BE2C (cell line): Measurements from ENCODE around the gene SLC4A5.

ENCODE experiments used
- DNase-seq: peaks from one replicate; pipeline ENCODE4 v3.0.0-alpha.2; 2020
- H3K27me3 ChIP-seq: fragments of 250-450 bp; sonication (Bioruptor Pico); 2 replicates; pipeline ENCODE4 v1.5.1; 2020; ENCODE audit warnings: mild to moderate bottlenecking
- H3K36me3 ChIP-seq: fragments of 250-450 bp; sonication (Bioruptor Pico); 2 replicates; pipeline ENCODE4 v1.5.1; 2020; ENCODE audit warnings: mild to moderate bottlenecking
- H3K4me1 ChIP-seq: fragments of 250-450 bp; sonication (Bioruptor Pico); 2 replicates; pipeline ENCODE4 v1.5.1; 2020
- H3K4me3 ChIP-seq: 2 replicates; pipeline ENCODE4 v1.5.1; 2011; ENCODE audit warnings: low read depth, low read length
- H3K9me3 ChIP-seq: fragments of 250-450 bp; sonication (Bioruptor Pico); 2 replicates; pipeline ENCODE4 v1.5.1; 2020
- CTCF ChIP-seq: IDR thresholded peaks from 2 replicates; pipeline ENCODE4 v1.5.1; 2012; ENCODE audit warnings: mild to moderate bottlenecking, low read depth, low read length

The SLC4A5 gene

GRCh38 chr2:74327627-74328026 lies 15.6 kb downstream of the SLC4A5 start:
- no peak for DNase-seq
- no peak for TF ChIP-seq CTCF
- no peak overlapping the region for H3K4me3 ChIP-seq
- H3K36me3 ChIP-seq: no peaks in the 10 kb centered on the region
- H3K4me1 ChIP-seq: no peaks in the 10 kb centered on the region
- H3K9me3 ChIP-seq: no peaks in the 10 kb centered on the region
- H3K27me3 ChIP-seq: no peaks in the 10 kb centered on the region

- TF ChIP-seq CTCF: no peak
- no peaks in the 10 kb centered on the region for H3K9me3 ChIP-seq
- no peak overlapping the region for H3K4me3 ChIP-seq
- no peak for DNase-seq
- H3K27me3 ChIP-seq: no peaks in the 10 kb centered on the region
- no peaks in the 10 kb centered on the region for H3K4me1 ChIP-seq
- H3K36me3 ChIP-seq: no peaks in the 10 kb centered on the region
These were observed 16.0 kb downstream of the SLC4A5 start for GRCh38 chr2:74327199-74327598.

- TF ChIP-seq CTCF: no peak
- H3K36me3 ChIP-seq: no peaks in the 10 kb centered on the region
- no peak for DNase-seq
- no peaks in the 10 kb centered on the region for H3K27me3 ChIP-seq
- H3K4me1 ChIP-seq: no peaks in the 10 kb centered on the region
- H3K4me3 ChIP-seq: no peak overlapping the region
- no peaks in the 10 kb centered on the region for H3K9me3 ChIP-seq
These were observed 17.4 kb downstream of the SLC4A5 start for GRCh38 chr2:74325815-74326214.

- H3K36me3 ChIP-seq: no peaks in the 10 kb centered on the region
- H3K27me3 ChIP-seq: no peaks in the 10 kb centered on the region
- DNase-seq: no peak
- H3K9me3 ChIP-seq: no peaks in the 10 kb centered on the region
- no peaks in the 10 kb centered on the region for H3K4me1 ChIP-seq
- no peak overlapping the region for H3K4me3 ChIP-seq
- no peak for TF ChIP-seq CTCF
These were observed 21.5 kb downstream of the SLC4A5 start for GRCh38 chr2:74321737-74322136.

GRCh38 chr2:74317701-74318100 lies 25.5 kb downstream of the SLC4A5 start:
- no peak for DNase-seq
- H3K9me3 ChIP-seq: no peaks in the 10 kb centered on the region
- no peaks in the 10 kb centered on the region for H3K27me3 ChIP-seq
- no peak overlapping the region for H3K4me3 ChIP-seq
- H3K36me3 ChIP-seq: no peaks in the 10 kb centered on the region
- no peaks in the 10 kb centered on the region for H3K4me1 ChIP-seq
- TF ChIP-seq CTCF: no peak

GRCh38 chr2:74316627-74317295 lies 26.5 kb downstream of the SLC4A5 start:
- no peak for TF ChIP-seq CTCF
- DNase-seq: no peak
- Histone ChIP-seq H3K36me3 (no peaks in the 10 kb centered on the region), H3K4me3 (no peak overlapping the region), H3K4me1 (no peaks in the 10 kb centered on the region), H3K27me3 (no peaks in the 10 kb centered on the region), H3K9me3 (no peaks in the 10 kb centered on the region)
